IMR-90 (cell line): ENCODE data around the gene INSR. TPM values are rescaled to one million over a fixed set of nuclear protein-coding genes. Genes with fewer than 3 reads are reported as not detected.

Experiments
- ATAC-seq: fragments of 200-7000 bp; cut with Tn5 transposase; 2 replicates; pipeline ENCODE4 v1.9.1; 2020; ENCODE audit warnings: low read depth, mild to moderate bottlenecking, moderate library complexity
- BruUV-seq: library from RNA; stranded (reverse); fragments of 400-500 nt; replicated peaks from 2 replicates; lab custom pipeline; 2021; lab: Mats Ljungman, UMichigan
- CTCF ChIA-PET: fragments of 300-600 bp; formaldehyde crosslinking; extraction: SDS; loops from one replicate; lab custom pipeline; 2021; ENCODE audit warnings: antibody characterized with exemption; lab: Yijun Ruan, JAX
- POLR2A ChIA-PET: fragments of 300-600 bp; sonication (Branson Sonifier 250); formaldehyde crosslinking; loops from one replicate; lab custom pipeline; 2022; ENCODE audit warnings: antibody characterized with exemption; ENCODE audit not compliant: unreplicated experiment; lab: Charles Lee
- DNase-seq: peaks from one replicate; pipeline ENCODE4 v3.0.0; 2013
- H2AFZ ChIP-seq: replicated peaks from 2 replicates; pipeline ENCODE3; 2013; ENCODE audit warnings: low read length, mild to moderate bottlenecking; ENCODE audit not compliant: poor library complexity
- H2AK5ac ChIP-seq: 2 replicates; pipeline ENCODE4 v1.6.1; 2013; ENCODE audit warnings: low read depth, low read length, inconsistent platforms
- H2AK9ac ChIP-seq: replicated peaks from 2 replicates; pipeline ENCODE3; 2013; ENCODE audit warnings: mild to moderate bottlenecking, low read depth, low read length, moderate library complexity; ENCODE audit not compliant: poor library complexity
- H2BK120ac ChIP-seq: 2 replicates; pipeline ENCODE4 v1.6.1; 2013; ENCODE audit warnings: low read depth, low read length, inconsistent platforms
- H2BK15ac ChIP-seq: 3 replicates; pipeline ENCODE4 v1.6.1; 2013; ENCODE audit warnings: low read depth, low read length, inconsistent platforms
- H2BK20ac ChIP-seq: 2 replicates; pipeline ENCODE4 v1.6.1; 2013; ENCODE audit warnings: low read depth, mild to moderate bottlenecking, inconsistent platforms, low read length, moderate library complexity
- H2BK5ac ChIP-seq: 2 replicates; pipeline ENCODE4 v1.6.1; 2013; ENCODE audit warnings: mild to moderate bottlenecking, low read depth, low read length, inconsistent platforms; ENCODE audit not compliant: poor library complexity, severe bottlenecking
- H3K14ac ChIP-seq: replicated peaks from 2 replicates; pipeline ENCODE4 v1.6.1; 2013; ENCODE audit warnings: low read depth, low read length, inconsistent platforms
- H3K18ac ChIP-seq: 2 replicates; pipeline ENCODE4 v1.6.1; 2013; ENCODE audit warnings: low read depth, low read length, control low read depth
- H3K23ac ChIP-seq: 2 replicates; pipeline ENCODE4 v1.6.1; 2013; ENCODE audit warnings: low read depth, low read length, inconsistent platforms
- H3K27ac ChIP-seq: 2 replicates; pipeline ENCODE4 v1.5.1; 2013; ENCODE audit warnings: mild to moderate bottlenecking, control low read depth, low read length; ENCODE audit not compliant: insufficient read depth
- H3K27me3 ChIP-seq: 2 replicates; pipeline ENCODE4 v1.6.1; 2013; ENCODE audit warnings: low read length; ENCODE audit not compliant: control insufficient read depth, insufficient read depth
- H3K36me3 ChIP-seq: 2 replicates; pipeline ENCODE4 v1.6.1; 2013; ENCODE audit warnings: low read length, mixed read lengths; ENCODE audit not compliant: control insufficient read depth, insufficient read depth
- H3K4ac ChIP-seq: 2 replicates; pipeline ENCODE4 v1.6.1; 2013; ENCODE audit warnings: low read depth, low read length, inconsistent platforms
- H3K4me1 ChIP-seq: 2 replicates; pipeline ENCODE4 v1.6.1; 2013; ENCODE audit warnings: low read length, mixed read lengths; ENCODE audit not compliant: control insufficient read depth, insufficient read depth
- H3K4me2 ChIP-seq: 2 replicates; pipeline ENCODE4 v1.6.1; 2013; ENCODE audit warnings: low read depth, mild to moderate bottlenecking, control low read depth, low read length, moderate library complexity
- H3K4me3 ChIP-seq: 2 replicates; pipeline ENCODE4 v1.5.1; 2013; ENCODE audit warnings: low read depth, mild to moderate bottlenecking, control low read depth, low read length, moderate library complexity; ENCODE audit not compliant: insufficient read depth
- H3K56ac ChIP-seq: 2 replicates; pipeline ENCODE4 v1.6.1; 2013; ENCODE audit warnings: low read length, inconsistent platforms; ENCODE audit not compliant: insufficient read depth; ENCODE audit errors: extremely low read depth
- H3K79me1 ChIP-seq, 2 experiments: 2 replicates each; pipeline ENCODE4 v1.6.1; 2013; ENCODE audit warnings: low read length in 2 of 2, inconsistent platforms in 1 of 2, low read depth in 1 of 2
- H3K9ac ChIP-seq: 2 replicates; pipeline ENCODE4 v1.6.1; 2013; ENCODE audit warnings: low read depth, low read length, control low read depth
- H3K9me1 ChIP-seq: 2 replicates; pipeline ENCODE4 v1.6.1; 2013; ENCODE audit warnings: low read length, inconsistent platforms; ENCODE audit not compliant: insufficient read depth
- H3K9me3 ChIP-seq: 2 replicates; pipeline ENCODE4 v1.6.1; 2013; ENCODE audit warnings: low read length; ENCODE audit not compliant: control insufficient read depth, insufficient read depth
- H4K20me1 ChIP-seq: 2 replicates; pipeline ENCODE4 v1.6.1; 2013; ENCODE audit warnings: low read length, inconsistent platforms; ENCODE audit not compliant: insufficient read depth
- H4K5ac ChIP-seq: 2 replicates; pipeline ENCODE4 v1.6.1; 2013; ENCODE audit warnings: mild to moderate bottlenecking, low read depth, low read length, control low read depth
- H4K8ac ChIP-seq, 2 experiments: 2 replicates each; pipeline ENCODE4 v1.6.1; 2013; ENCODE audit warnings: low read depth in 2 of 2, low read length in 2 of 2, control low read depth in 1 of 2, inconsistent platforms in 1 of 2
- H4K91ac ChIP-seq: 2 replicates; pipeline ENCODE4 v1.6.1; 2013; ENCODE audit warnings: low read depth, low read length, inconsistent platforms; ENCODE audit not compliant: insufficient read depth
- BHLHE40 ChIP-seq: fragments of 150-350 bp; IDR thresholded peaks from 2 replicates; pipeline ENCODE4 v1.6.1; 2016; ENCODE audit warnings: mild to moderate bottlenecking, low read depth, low read length
- CEBPB ChIP-seq: IDR thresholded peaks from 2 replicates; pipeline ENCODE4 v1.6.1; 2012; ENCODE audit warnings: low read depth, low read length, improper control_type of control experiment
- FOS ChIP-seq: fragments of 150-350 bp; IDR thresholded peaks from 2 replicates; pipeline ENCODE4 v1.6.1; 2016; ENCODE audit warnings: low read depth, low read length
- MAZ ChIP-seq: IDR thresholded peaks from 2 replicates; pipeline ENCODE4 v1.6.1; 2012; ENCODE audit warnings: low read depth, mild to moderate bottlenecking, low read length, improper control_type of control experiment, moderate library complexity, borderline replicate concordance
- NFE2L2 ChIP-seq: fragments of 150-350 bp; IDR thresholded peaks from 2 replicates; pipeline ENCODE4 v1.6.1; 2016; ENCODE audit warnings: low read depth, mild to moderate bottlenecking, low read length
- POLR2A ChIP-seq: IDR thresholded peaks from 2 replicates; pipeline ENCODE4 v1.6.1; 2012; ENCODE audit warnings: mild to moderate bottlenecking, low read depth, low read length
- RAD21 ChIP-seq: IDR thresholded peaks from 2 replicates; pipeline ENCODE4 v1.6.1; 2012; ENCODE audit warnings: low read length, improper control_type of control experiment
- RCOR1 ChIP-seq: IDR thresholded peaks from 2 replicates; pipeline ENCODE4 v1.6.1; 2012; ENCODE audit warnings: mild to moderate bottlenecking, low read length, improper control_type of control experiment; ENCODE audit not compliant: insufficient replicate concordance
- RFX5 ChIP-seq: IDR thresholded peaks from 2 replicates; pipeline ENCODE4 v1.8.0; 2012; ENCODE audit warnings: low read depth, mild to moderate bottlenecking, low read length, moderate library complexity
- SMC3 ChIP-seq: fragments of 150-350 bp; IDR thresholded peaks from 2 replicates; pipeline ENCODE4 v1.6.1; 2016; ENCODE audit warnings: low read depth, mild to moderate bottlenecking, antibody characterized with exemption, low read length, moderate library complexity
- USF2 ChIP-seq: fragments of 150-350 bp; IDR thresholded peaks from 2 replicates; pipeline ENCODE4 v1.6.1; 2017; ENCODE audit warnings: mild to moderate bottlenecking, antibody characterized with exemption, low read length, low read depth
- WGBS, 2 experiments: methylation state at CpG; one replicate each; pipeline versions ENCODE4 v1.1.5 to v1.1.7; 2013; ENCODE audit warnings: missing lambda C conversion rate in 2 of 2; ENCODE audit not compliant: insufficient read length in 1 of 2; ENCODE audit errors: extremely low coverage in 2 of 2; 5-methylcytosine and 5-hydroxymethylcytosine counted together
- dilution Hi-C: fragments of 300-500 bp; cut with HindIII; formaldehyde crosslinking; loops from one replicate; pipeline ENCODE4 v1.14.3; 2018; ENCODE audit warnings: low sequenced_read_pairs; ENCODE audit not compliant: unreplicated experiment
- in situ Hi-C: fragments of 300-500 bp; cut with MboI; formaldehyde crosslinking; loops from 3 replicates; pipeline ENCODE4 v1.14.3; 2019; ENCODE audit warnings: low sequenced_read_pairs, inconsistent platforms, mixed read lengths
- intact Hi-C: fragments of 100-400 bp; cut with micrococcal nuclease; formaldehyde crosslinking; loops from 2 replicates; pipeline ENCODE4 v1.10.0; 2022
- polyA plus RNA-seq, 3 experiments: library from polyadenylated mRNA; depleted of rRNA; stranded (reverse); fragments of >200 nt; gene quantifications; 2 replicates each; pipeline ENCODE4 v1.2.3, GENCODE V29; 2012; ENCODE audit warnings: low replicate concordance in 1 of 3
- total RNA-seq: library from RNA; depleted of rRNA; stranded (reverse); fragments of >200 nt; gene quantifications from 2 replicates; pipeline ENCODE4 v1.2.3, GENCODE V29; 2012

The INSR gene
- total and polyA plus RNA-seq, 2 of the 4 experiments (the other 2 are of a cell fraction) = 2.8 to 7.9 TPM

DNA sequence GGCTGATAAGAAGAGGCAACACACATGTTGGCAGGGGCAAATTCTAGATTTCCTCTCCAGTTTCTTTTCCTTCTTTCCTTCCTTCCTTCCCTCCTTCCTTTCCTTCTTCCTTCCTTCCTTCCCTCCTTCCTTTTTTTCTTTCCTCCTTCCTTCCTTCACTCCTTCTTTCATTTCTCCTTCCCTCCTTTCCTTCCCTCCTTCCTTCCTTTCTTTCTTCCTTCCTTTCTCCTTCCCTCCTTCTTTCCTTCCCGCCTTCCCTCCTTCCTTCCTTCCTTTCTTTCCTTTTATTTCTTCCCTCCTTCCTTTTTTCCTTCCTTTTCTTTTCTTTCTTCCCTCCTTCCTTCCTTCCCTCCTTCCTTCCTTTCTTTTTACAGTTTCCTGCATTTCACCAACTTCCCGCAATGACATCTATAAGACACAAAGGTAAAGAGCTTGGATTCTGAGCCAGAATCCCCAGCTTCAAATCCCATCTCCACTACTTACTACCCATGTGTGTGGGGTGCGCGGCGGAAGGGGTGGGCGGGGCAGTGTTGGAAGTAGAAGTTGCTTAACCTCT lies 35.3 kb downstream of the INSR start:
- Histone ChIP-seq H3K79me1 (no peaks in the 10 kb centered on the region), H4K5ac (no peak overlapping the region), H4K20me1 (no peaks in the 10 kb centered on the region), H3K4me1 (peaks cover 2% of the 10 kb centered on the region; the same call in 1 of the 2 replicates), H3K18ac (no peak overlapping the region), H3K36me3 (no peaks in the 10 kb centered on the region), H3K56ac (no peak overlapping the region), H2AK9ac (no peak overlapping the region), H3K4ac (no peak overlapping the region), H3K4me2 (no peak overlapping the region), H3K4me3 (no peak overlapping the region), H3K9ac (no peak overlapping the region), H3K23ac (no peak overlapping the region), H3K27ac (no peak overlapping the region), H4K8ac (no peak overlapping the region), H3K9me3 (no peaks in the 10 kb centered on the region), H3K9me1 (no peaks in the 10 kb centered on the region), H2AK5ac (no peak overlapping the region), H2BK120ac (no peak overlapping the region), H2AFZ (no peak overlapping the region), H3K27me3 (no peaks in the 10 kb centered on the region), H2BK15ac (no peak overlapping the region), H2BK20ac (no peak overlapping the region), H3K14ac (no peak overlapping the region), H4K91ac (no peak overlapping the region), H2BK5ac (no peak overlapping the region)
- BruUV-seq = no TSS peak
- no peak for ATAC-seq
- TF ChIP-seq FOS (no peak), RCOR1 (no peak), RAD21 (no peak), BHLHE40 (no peak), SMC3 (no peak), MAZ (no peak), USF2 (no peak), NFE2L2 (no peak), RFX5 (no peak), POLR2A (no peak), CEBPB (no peak)
- 100% methylated on average over 1 of the region's 6 CpGs; no CpG with 5 or more reads in 1 of the 2 experiments for WGBS, 2 experiments
- in situ Hi-C loops = no loop called here
- ChIA-PET POLR2A (no interaction called here), CTCF (no interaction called here)
- dilution Hi-C loops = no loop called here
- DNase-seq = no peak
- intact Hi-C loops = no loop called here
